T-cell (primary cell): ENCODE results near the gene ATP5F1B. TPM values are rescaled to one million over a fixed set of nuclear protein-coding genes. Genes with fewer than 3 reads are reported as not detected.

Experiments used
- ATAC-seq, 4 experiments: fragments of 200-7000 bp in 3 of 4; fragments of 150-1000 bp in 1 of 4; cut with Tn5 transposase; replicated peaks in 1 of 4; 1 replicate in 3 of 4; 2 replicates in 1 of 4; pipeline ENCODE4 v1.10.0; 2021; ENCODE audit warnings: moderate library complexity in 3 of 4, mild to moderate bottlenecking in 2 of 4, moderate number of reproducible peaks in 1 of 4
- CTCF ChIA-PET, 2 donors: fragments of 300-600 bp; sonication (Branson Sonifier 250); formaldehyde crosslinking; loops; one replicate each; lab custom pipeline; 2022; ENCODE audit warnings: antibody characterized with exemption in 2 of 2; lab: Charles Lee
- POLR2A ChIA-PET, 2 donors: fragments of 300-600 bp; sonication (Branson Sonifier 250); formaldehyde crosslinking; loops; one replicate each; lab custom pipeline; 2022; ENCODE audit warnings: antibody characterized with exemption in 2 of 2; lab: Charles Lee
- DNase-seq, 35 experiments: peaks; one replicate each; pipeline versions ENCODE4 v3.0.0 to v3.0.0-alpha.2; 2013 to 2023
- H3K27ac ChIP-seq: one replicate; pipeline ENCODE4 v1.5.1; 2013; ENCODE audit warnings: low read length
- H3K27me3 ChIP-seq, 2 experiments: replicated peaks in 1 of 2; 1 replicate in 1 of 2; 2 replicates in 1 of 2; pipeline versions ENCODE4 v1.6.1 to v1.7.0; 2013; ENCODE audit warnings: low read length in 1 of 2, mixed read lengths in 1 of 2; ENCODE audit not compliant: control insufficient read depth in 2 of 2, insufficient read depth in 2 of 2; ENCODE audit errors: extremely low read depth in 1 of 2
- H3K36me3 ChIP-seq, 2 donors: 1 replicate in 1 of 2; 2 replicates in 1 of 2; pipeline versions ENCODE4 v1.6.1 to v1.7.0; 2013; ENCODE audit warnings: low read length in 1 of 2; ENCODE audit not compliant: control insufficient read depth in 2 of 2, insufficient read depth in 1 of 2; ENCODE audit errors: extremely low read depth in 1 of 2
- H3K4me1 ChIP-seq, 2 experiments: 1 replicate in 1 of 2; 2 replicates in 1 of 2; pipeline versions ENCODE4 v1.6.1 to v1.7.0; 2013; ENCODE audit warnings: low read length in 2 of 2, mixed read lengths in 1 of 2; ENCODE audit not compliant: insufficient read depth in 2 of 2, control insufficient read depth in 1 of 2; ENCODE audit errors: extremely low read depth in 1 of 2
- H3K4me3 ChIP-seq, 2 donors: 1 replicate in 1 of 2; 2 replicates in 1 of 2; pipeline versions ENCODE4 v1.5.1 to v1.7.0; 2013; ENCODE audit warnings: mild to moderate bottlenecking in 2 of 2, low read length in 1 of 2, moderate library complexity in 1 of 2; ENCODE audit not compliant: control insufficient read depth in 1 of 2; ENCODE audit errors: extremely low read depth in 1 of 2
- H3K9me3 ChIP-seq: 2 replicates; pipeline ENCODE4 v1.7.0; 2013
- H3K27ac Mint-ChIP-seq, 2 donors: one replicate each; pipeline ENCODE4 v1.8.0; 2020 to 2021; ENCODE audit warnings: mild to moderate bottlenecking in 2 of 2, mixed read lengths in 2 of 2
- H3K27me3 Mint-ChIP-seq, 2 donors: one replicate each; pipeline ENCODE4 v1.8.0; 2021 to 2022; ENCODE audit warnings: mixed read lengths in 2 of 2
- H3K36me3 Mint-ChIP-seq: one replicate; pipeline ENCODE4 v1.8.0; 2021; ENCODE audit warnings: mixed read lengths
- H3K4me1 Mint-ChIP-seq, 3 donors: one replicate each; pipeline ENCODE4 v1.8.0; 2020 to 2022; ENCODE audit warnings: mixed read lengths in 3 of 3, mild to moderate bottlenecking in 1 of 3
- H3K4me3 Mint-ChIP-seq, 3 donors: one replicate each; pipeline ENCODE4 v1.8.0; 2020 to 2022; ENCODE audit warnings: mild to moderate bottlenecking in 3 of 3, mixed read lengths in 3 of 3, moderate library complexity in 3 of 3
- H3K9me3 Mint-ChIP-seq, 3 donors: one replicate each; pipeline ENCODE4 v1.8.0; 2020 to 2022; ENCODE audit warnings: mixed read lengths in 3 of 3
- WGBS: methylation state at CpG from one replicate; pipeline ENCODE4 v1.1.5; 2013; ENCODE audit warnings: missing lambda C conversion rate; ENCODE audit not compliant: insufficient coverage; 5-methylcytosine and 5-hydroxymethylcytosine counted together
- total RNA-seq, 35 experiments: library from RNA in 6 of 35; stranded (reverse) in 6 of 35; fragments of 120-200 nt in 1 of 35; gene quantifications; one replicate each; pipeline versions ENCODE4 v1.2.1 to v1.2.4 and lab custom pipeline; 2013 to 2026

ATP5F1B gene
- total RNA-seq, 5 donors from 2014 or later (not counting 1 experiment from before 2014, with no cell fraction given) = 252 to 290 (median 283) TPM

- Histone ChIP-seq H3K4me3 (no peak overlapping the region), H3K27me3 (no peaks in the 10 kb centered on the region), H3K27ac (no peak overlapping the region), H3K9me3 (no peaks in the 10 kb centered on the region), H3K4me1 (no peaks in the 10 kb centered on the region), H3K36me3 (peaks cover 17 to 85% of the 10 kb centered on the region in 2 donors)
- no peak for ATAC-seq
- Mint-ChIP-seq H3K4me3 (no peak overlapping the region), H3K27me3 (no peaks in the 10 kb centered on the region), H3K27ac (peak overlapping the region in 1 of 2 donors; percentile 11), H3K9me3 (no peaks in the 10 kb centered on the region), H3K36me3 (peaks cover 69% of the 10 kb centered on the region), H3K4me1 (peaks cover 26 to 31% (median 30%) of the 10 kb centered on the region in 3 donors)
- CTCF ChIA-PET = interaction anchor here in 1 of 2 donors (0.6 kb wide), 3 partner anchors 8 to 63 kb away, joined by 3 to 6 read pairs (median 5); no protein-coding TSS in a partner anchor
- WGBS = no CpG with 5 or more reads among the region's 3 CpGs
- POLR2A ChIA-PET = no interaction called here
- no peak for DNase-seq
Measured at GRCh38 chr12:56616244-56616643, 29.5 kb downstream of the ATP5F1B start.

GRCh38 chr12:56614627-56615026 is 31.2 kb downstream of the ATP5F1B start:
- ATAC-seq (no peak), DNase-seq (no peak)
- Mint-ChIP-seq H3K36me3 (peaks cover 80% of the 10 kb centered on the region), H3K27ac (no peak overlapping the region), H3K27me3 (no peaks in the 10 kb centered on the region), H3K4me3 (no peak overlapping the region), H3K9me3 (no peaks in the 10 kb centered on the region), H3K4me1 (peaks cover 15 to 19% (median 17%) of the 10 kb centered on the region in 3 donors)
- Histone ChIP-seq H3K27ac (no peak overlapping the region), H3K4me1 (no peaks in the 10 kb centered on the region), H3K4me3 (no peak overlapping the region), H3K9me3 (no peaks in the 10 kb centered on the region), H3K36me3 (peaks cover 32 to 89% of the 10 kb centered on the region in 2 donors), H3K27me3 (no peaks in the 10 kb centered on the region)
- WGBS = 84% methylated on average over 5 of the region's 8 CpGs
- ChIA-PET CTCF (interaction anchor here in 1 of 2 donors (1.3 kb wide), 1 partner anchor 14 kb away, joined by 6 read pairs; no protein-coding TSS in a partner anchor), POLR2A (interaction anchor here in 1 of 2 donors (1.0 kb wide), 1 partner anchor 71 kb away, joined by 3 read pairs; no protein-coding TSS in a partner anchor)

GRCh38 chr12:56604355-56604754 is 41.4 kb downstream of the ATP5F1B start:
- no peak for DNase-seq
- ChIA-PET POLR2A (interaction anchor here in 1 of 2 donors (0.9 kb wide), 1 partner anchor 24 kb away, joined by 3 read pairs; no protein-coding TSS in a partner anchor), CTCF (no interaction called here)
- no peak overlapping the region for H3K27ac ChIP-seq
- peaks cover 74% of the 10 kb centered on the region for H3K36me3 Mint-ChIP-seq
- H3K4me1 ChIP-seq = no peaks in the 10 kb centered on the region
- no peak overlapping the region for H3K27ac Mint-ChIP-seq
- H3K4me1 Mint-ChIP-seq = no peaks in the 10 kb centered on the region
- WGBS = 100% methylated on average over 1 of the region's 3 CpGs
- H3K9me3 ChIP-seq = no peaks in the 10 kb centered on the region
- H3K27me3 Mint-ChIP-seq = no peaks in the 10 kb centered on the region
- no peaks in the 10 kb centered on the region for H3K9me3 Mint-ChIP-seq
- ATAC-seq = no peak
- no peak overlapping the region for H3K4me3 ChIP-seq
- H3K36me3 ChIP-seq = peaks cover 25 to 89% of the 10 kb centered on the region in 2 donors
- H3K4me3 Mint-ChIP-seq = no peak overlapping the region
- no peaks in the 10 kb centered on the region for H3K27me3 ChIP-seq

GRCh38 chr12:56602239-56602638 is 43.5 kb downstream of the ATP5F1B start:
- no peak overlapping the region for H3K27ac ChIP-seq
- Mint-ChIP-seq H3K4me3 (no peak overlapping the region), H3K4me1 (no peaks in the 10 kb centered on the region), H3K9me3 (no peaks in the 10 kb centered on the region), H3K27me3 (no peaks in the 10 kb centered on the region), H3K36me3 (peaks cover 81% of the 10 kb centered on the region), H3K27ac (no peak overlapping the region)
- no peaks in the 10 kb centered on the region for H3K9me3 ChIP-seq
- H3K27me3 ChIP-seq = no peaks in the 10 kb centered on the region
- ATAC-seq = no peak
- peaks cover 31 to 98% of the 10 kb centered on the region in 2 donors for H3K36me3 ChIP-seq
- no peak for DNase-seq
- POLR2A ChIA-PET = interaction anchor here in 1 of 2 donors (0.5 to 0.6 kb wide), 2 partner anchors 22 to 27 kb away, joined by 6 read pairs; no protein-coding TSS in a partner anchor
- CTCF ChIA-PET = interaction anchor here (1.4 to 2.4 kb wide), 3 partner anchors 27 to 138 kb away, joined by 3 to 12 read pairs (median 7); no protein-coding TSS in a partner anchor
- no CpG with 5 or more reads among the region's 3 CpGs for WGBS
- no peaks in the 10 kb centered on the region for H3K4me1 ChIP-seq
- H3K4me3 ChIP-seq = no peak overlapping the region

- ATAC-seq = peak in 3 of 4 experiments; percentile 34 to 66 (median 62)
Measured at GRCh38 chr12:56601503-56601902, 44.3 kb downstream of the ATP5F1B start.

GRCh38 chr12:56600753-56601152 is 45.0 kb downstream of the ATP5F1B start:
- ChIA-PET CTCF (interaction anchor here in 1 of 2 donors (0.7 kb wide), 1 partner anchor 28 kb away, joined by 5 read pairs; no protein-coding TSS in a partner anchor), POLR2A (no interaction called here)
- H3K9me3 Mint-ChIP-seq = no peaks in the 10 kb centered on the region
- no peaks in the 10 kb centered on the region for H3K9me3 ChIP-seq
- H3K4me1 ChIP-seq = no peaks in the 10 kb centered on the region
- no peaks in the 10 kb centered on the region for H3K27me3 ChIP-seq
- no peak overlapping the region for H3K27ac Mint-ChIP-seq
- no peak overlapping the region for H3K4me3 Mint-ChIP-seq
- H3K27ac ChIP-seq = no peak overlapping the region
- DNase-seq (no peak), ATAC-seq (no peak)
- 93% methylated on average over 3 of the region's 6 CpGs for WGBS
- no peaks in the 10 kb centered on the region for H3K4me1 Mint-ChIP-seq
- H3K4me3 ChIP-seq = no peak overlapping the region
- H3K36me3 ChIP-seq = peaks cover 23 to 86% of the 10 kb centered on the region in 2 donors
- no peaks in the 10 kb centered on the region for H3K27me3 Mint-ChIP-seq
- H3K36me3 Mint-ChIP-seq = peaks cover 78% of the 10 kb centered on the region

More at GRCh38 chr12:56601503-56601902, 44.3 kb downstream of the ATP5F1B start:
- peak in 27 of 35 experiments; percentile 7 to 48 (median 29) for DNase-seq
- H3K27me3 ChIP-seq = no peaks in the 10 kb centered on the region
- H3K4me3 Mint-ChIP-seq = no peak overlapping the region
- H3K27me3 Mint-ChIP-seq = no peaks in the 10 kb centered on the region
- POLR2A ChIA-PET = interaction anchor here in 1 of 2 donors (0.6 kb wide), 1 partner anchor 23 kb away, joined by 6 read pairs; no protein-coding TSS in a partner anchor
- no peaks in the 10 kb centered on the region for H3K4me1 Mint-ChIP-seq
- peaks cover 80% of the 10 kb centered on the region for H3K36me3 Mint-ChIP-seq
- no peak overlapping the region for H3K27ac ChIP-seq
- H3K4me1 ChIP-seq = no peaks in the 10 kb centered on the region
- H3K9me3 Mint-ChIP-seq = no peaks in the 10 kb centered on the region
- H3K4me3 ChIP-seq = no peak overlapping the region
- no peaks in the 10 kb centered on the region for H3K9me3 ChIP-seq
- no peak overlapping the region for H3K27ac Mint-ChIP-seq
- 98% methylated on average over 3 of the region's 3 CpGs for WGBS
- CTCF ChIA-PET = interaction anchor here (1.4 to 2.4 kb wide), 2 partner anchors 27 to 35 kb away, joined by 7 to 12 read pairs; no protein-coding TSS in a partner anchor
- peaks cover 31 to 94% of the 10 kb centered on the region in 2 donors for H3K36me3 ChIP-seq
